GM12801 (cell line): ENCODE results near the gene GIMAP8.

Experiments
- TF ChIP-seq, protein P1 (sequence below): IDR thresholded peaks from one replicate; pipeline ENCODE4 v1.5.1; 2011; ENCODE audit warnings: control low read depth; ENCODE audit not compliant: insufficient read length; ENCODE audit errors: extremely low read depth

Gene GIMAP8

DNA sequence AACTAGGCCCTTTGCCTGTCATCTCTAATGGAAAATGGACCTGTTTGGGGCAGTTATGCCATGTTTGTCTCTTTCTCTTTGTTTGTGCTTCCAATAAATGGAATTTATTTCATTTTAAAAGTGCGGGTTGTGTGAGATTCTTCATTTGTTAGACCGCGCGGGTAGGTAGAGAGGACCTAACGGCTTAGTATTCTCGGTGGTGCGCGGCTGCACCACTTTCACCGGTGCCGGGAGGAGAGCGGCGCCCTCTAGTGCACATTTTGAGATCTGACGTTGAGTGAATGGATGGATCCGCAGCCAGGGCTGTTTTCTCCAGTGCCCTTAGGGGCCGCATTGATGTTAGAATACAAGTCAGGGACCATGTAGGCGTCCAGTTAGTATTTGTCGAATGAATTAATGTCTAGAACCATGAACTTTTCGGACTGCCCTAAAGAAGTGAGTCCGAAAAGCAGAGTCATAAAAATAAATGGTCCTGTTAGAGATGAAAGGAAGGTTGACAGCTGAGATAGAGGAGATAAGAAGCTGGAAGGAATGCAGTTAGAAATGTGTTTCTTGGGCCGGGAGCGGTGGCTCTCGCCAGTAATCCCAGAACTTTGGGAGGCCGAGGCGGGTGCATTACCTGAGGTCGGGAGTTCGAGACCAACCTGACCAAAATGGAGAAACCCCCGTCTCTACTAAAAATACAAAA, 29.3 kb upstream of the GIMAP8 start:
- TF ChIP-seq, protein P1, sequence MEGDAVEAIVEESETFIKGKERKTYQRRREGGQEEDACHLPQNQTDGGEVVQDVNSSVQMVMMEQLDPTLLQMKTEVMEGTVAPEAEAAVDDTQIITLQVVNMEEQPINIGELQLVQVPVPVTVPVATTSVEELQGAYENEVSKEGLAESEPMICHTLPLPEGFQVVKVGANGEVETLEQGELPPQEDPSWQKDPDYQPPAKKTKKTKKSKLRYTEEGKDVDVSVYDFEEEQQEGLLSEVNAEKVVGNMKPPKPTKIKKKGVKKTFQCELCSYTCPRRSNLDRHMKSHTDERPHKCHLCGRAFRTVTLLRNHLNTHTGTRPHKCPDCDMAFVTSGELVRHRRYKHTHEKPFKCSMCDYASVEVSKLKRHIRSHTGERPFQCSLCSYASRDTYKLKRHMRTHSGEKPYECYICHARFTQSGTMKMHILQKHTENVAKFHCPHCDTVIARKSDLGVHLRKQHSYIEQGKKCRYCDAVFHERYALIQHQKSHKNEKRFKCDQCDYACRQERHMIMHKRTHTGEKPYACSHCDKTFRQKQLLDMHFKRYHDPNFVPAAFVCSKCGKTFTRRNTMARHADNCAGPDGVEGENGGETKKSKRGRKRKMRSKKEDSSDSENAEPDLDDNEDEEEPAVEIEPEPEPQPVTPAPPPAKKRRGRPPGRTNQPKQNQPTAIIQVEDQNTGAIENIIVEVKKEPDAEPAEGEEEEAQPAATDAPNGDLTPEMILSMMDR: peak; percentile 19

DNA sequence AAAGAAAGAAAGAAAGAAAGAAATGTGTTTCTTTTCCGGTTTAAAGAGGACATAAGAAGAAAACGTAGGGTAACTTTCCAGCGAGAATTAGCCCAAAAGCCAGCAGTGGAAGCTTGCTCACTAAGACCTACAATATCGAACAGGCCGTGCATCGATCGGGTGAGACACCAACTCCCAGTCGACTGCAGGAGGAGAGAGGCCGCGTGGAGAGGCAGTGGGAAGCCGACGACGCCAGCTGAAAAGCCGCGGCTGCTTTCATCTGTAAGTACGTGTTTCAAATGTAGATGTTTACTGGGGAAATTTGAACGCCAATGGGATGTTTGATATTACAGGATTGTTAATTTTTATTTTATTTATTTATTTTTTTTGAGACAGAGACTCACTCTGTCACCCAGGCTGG, 28.6 kb upstream of the GIMAP8 start:
- TF ChIP-seq, protein P1: no peak

DNA sequence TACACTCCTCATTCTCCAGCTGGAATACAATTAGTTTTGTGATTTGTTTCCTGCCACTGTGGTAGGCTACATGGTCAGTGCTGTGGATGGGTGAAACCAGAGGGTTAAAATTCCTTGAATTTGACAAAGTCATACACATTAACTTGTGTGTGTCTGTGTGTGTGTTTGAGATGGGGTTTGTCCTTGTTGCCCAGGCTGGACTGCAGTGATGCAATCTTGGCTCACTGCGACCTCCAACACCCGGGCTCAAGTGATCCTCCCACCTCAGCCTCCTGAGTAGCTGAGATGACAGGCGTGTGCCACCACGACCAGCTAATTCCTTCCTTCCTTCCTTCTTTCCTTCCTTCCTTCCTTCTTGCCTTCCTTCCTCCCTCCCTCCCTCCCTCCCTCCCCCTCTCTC, 24.8 kb upstream of the GIMAP8 start:
- TF ChIP-seq, protein P1: no peak

DNA sequence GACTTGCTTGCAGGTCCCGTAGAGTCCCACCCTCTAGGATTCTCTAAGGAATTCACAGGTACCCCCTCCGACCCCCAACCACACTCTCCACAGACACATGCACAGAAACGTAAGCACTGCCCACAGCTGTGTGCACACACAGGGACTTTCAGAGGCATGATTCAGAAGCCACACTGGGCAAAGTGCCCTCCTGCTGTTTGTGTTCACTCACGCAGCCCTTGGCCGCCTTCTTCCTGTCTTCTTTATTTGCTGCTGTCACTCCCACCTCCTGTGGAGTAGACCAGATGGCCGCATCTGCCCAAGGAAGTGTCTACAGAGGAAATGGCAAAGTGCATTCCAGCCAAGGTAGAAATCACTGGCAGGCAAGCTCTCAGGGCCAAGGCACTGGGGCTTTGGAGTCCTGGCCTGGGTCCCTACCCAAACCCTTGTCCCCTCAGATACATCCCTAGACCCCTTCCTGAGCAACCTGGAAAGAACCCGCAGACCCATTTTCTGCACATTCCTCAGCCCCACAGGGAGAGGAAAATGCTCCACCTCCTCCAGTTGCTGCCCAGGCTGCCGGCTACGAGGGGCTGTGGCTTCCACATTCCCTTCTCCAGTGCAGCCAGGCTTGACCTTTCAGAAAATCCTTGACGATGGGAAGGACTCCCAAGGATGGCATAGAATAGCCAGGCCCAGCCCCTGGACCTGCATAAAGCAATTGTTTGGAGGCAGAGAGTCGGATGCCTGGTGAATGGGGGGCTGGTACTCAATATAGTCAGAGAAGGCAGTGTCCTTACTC, 21.6 kb upstream of the GIMAP8 start:
- TF ChIP-seq, protein P1: no peak

DNA sequence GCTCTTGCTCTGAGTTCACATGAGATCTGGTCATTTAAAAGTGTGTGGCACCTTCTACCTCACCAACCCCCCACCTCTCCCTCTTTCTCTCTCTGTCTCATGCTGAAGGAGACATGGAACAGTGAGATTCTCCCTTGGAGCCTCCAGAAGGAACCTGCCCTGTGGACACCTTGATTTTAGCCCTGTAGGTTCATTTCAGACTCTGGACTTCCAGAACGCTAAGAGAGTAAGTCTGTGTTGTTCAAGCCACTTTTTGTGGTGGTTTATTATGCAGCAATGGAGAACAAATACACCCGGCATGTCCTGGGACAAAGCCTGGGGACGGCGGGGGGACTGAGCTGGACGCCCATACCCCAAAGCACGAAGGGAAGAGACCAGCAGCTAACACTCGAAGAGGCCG, 20.7 kb upstream of the GIMAP8 start:
- TF ChIP-seq, protein P1: no peak

DNA sequence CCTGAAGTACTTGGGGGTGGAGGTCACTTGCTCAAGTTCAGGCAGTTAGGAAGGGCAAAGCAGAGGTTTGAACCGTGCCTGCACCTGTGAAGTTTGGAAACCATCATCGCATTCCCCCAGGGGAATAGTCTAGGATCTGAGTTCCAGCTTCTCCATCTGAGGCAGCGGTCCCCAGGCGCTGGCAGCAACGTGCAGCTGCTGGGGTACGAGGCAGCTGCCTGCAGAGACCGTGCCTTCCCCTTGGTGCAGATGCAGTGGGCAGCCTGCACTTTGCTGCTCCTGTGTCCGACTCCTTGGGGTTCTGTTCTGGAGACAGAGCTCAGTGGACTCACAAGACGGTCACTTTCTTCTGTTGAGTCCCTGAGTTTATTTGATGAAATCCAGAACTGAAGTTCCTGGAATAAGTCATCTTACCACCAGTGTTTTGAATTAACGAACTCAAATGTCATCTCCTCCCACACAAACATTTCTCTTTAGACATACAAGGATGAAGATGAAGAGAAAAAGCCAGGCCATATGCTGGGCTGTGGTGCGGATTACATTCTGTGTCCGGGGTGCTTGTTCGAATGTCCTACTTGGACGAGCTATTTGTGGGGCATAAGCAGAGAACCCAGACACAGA, 19.9 kb upstream of the GIMAP8 start:
- TF ChIP-seq, protein P1: no peak

DNA sequence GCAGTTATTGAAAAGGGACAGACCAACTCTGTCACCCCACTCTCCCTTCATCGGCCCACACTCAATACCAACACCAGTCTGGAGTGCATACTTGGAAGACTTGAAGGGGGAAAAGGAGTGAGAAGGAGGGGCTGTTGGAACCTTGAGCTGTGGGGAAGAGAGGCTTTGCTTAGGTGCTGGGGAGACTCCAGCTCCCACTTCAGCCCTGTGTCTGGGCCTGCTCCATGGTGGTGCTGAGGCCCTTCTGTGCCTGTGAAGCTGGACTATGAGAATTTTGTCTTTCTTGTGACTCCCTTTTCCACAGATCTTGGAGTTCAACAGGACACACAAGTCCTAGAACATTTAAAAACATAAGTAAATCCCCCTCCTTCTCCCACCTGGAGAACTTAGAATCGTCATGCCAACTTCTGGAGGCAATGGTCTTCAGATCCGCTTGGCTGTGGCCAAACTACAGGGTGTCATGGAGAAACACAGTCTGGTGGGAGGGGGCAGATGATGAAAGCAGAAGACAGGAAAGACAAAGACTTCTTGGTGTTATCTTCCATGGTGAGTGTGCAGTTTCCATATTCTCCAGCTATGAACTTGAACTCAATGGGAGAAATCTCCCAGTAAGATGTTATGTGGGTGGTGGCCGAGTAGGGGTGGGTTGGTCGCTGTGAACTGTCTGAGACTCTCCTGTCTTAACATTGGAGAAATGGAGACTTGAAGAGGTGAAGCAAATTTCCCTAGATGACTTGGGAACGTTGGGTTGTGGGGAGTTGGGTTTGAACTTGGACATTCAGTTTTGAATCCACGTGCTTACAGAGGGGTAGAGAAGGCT, 18.4 kb upstream of the GIMAP8 start:
- TF ChIP-seq, protein P1: no peak
